ENCODE results near the gene AGBL3. TPM values are rescaled to one million over a fixed set of nuclear protein-coding genes. Genes with fewer than 3 reads are reported as not detected.

AGBL3 gene
- polyA plus RNA-seq (2013): 0.60 and 0.75 TPM in 2 replicates

- Histone ChIP-seq H2AK5ac (ENCODE audit: low read length) (no peak within 1 kb of the TSS), H4K12ac (ENCODE audit: low read depth, low read length) (peak within 1 kb of the TSS; percentile 92), H3K4ac (ENCODE audit: low read depth, low read length) (peak within 1 kb of the TSS; percentile 59), H3K79me2 (ENCODE audit: control insufficient read depth, insufficient read depth, low read length, poor library complexity) (no peaks in the 10 kb centered on the region), H2BK120ac (ENCODE audit: insufficient read depth, low read length, poor library complexity) (peak within 1 kb of the TSS; percentile 76), H3K36me3 (ENCODE audit: control insufficient read depth in 1 of 2, insufficient read depth in 2 of 2, low read length in 2 of 2) (no peaks in the 10 kb centered on the region), H4K8ac (ENCODE audit: low read depth, low read length) (peak within 1 kb of the TSS; percentile 97), H3K23ac (ENCODE audit: low read length) (no peak within 1 kb of the TSS), H4K91ac (ENCODE audit: low read depth, low read length) (peak within 1 kb of the TSS; percentile 67), H2BK12ac (ENCODE audit: low read length) (no peak within 1 kb of the TSS), H3K18ac (ENCODE audit: low read length) (peak within 1 kb of the TSS; percentile 68), H3K14ac (ENCODE audit: low read length) (peak within 1 kb of the TSS; percentile 83), H3K4me2 (ENCODE audit: low read length) (peak within 1 kb of the TSS; percentile 78), H3K27ac (ENCODE audit: low read depth, low read length) (peak within 1 kb of the TSS; percentile 48), H2AFZ (ENCODE audit: insufficient read depth, low read length, poor library complexity) (peak within 1 kb of the TSS; percentile 82), H3K4me3 (ENCODE audit: low read depth, low read length) (peak within 1 kb of the TSS; percentile 81), H3K79me1 (ENCODE audit: low read length) (peaks cover 6% of the 10 kb centered on the region), H2BK5ac (ENCODE audit: low read depth, low read length, poor library complexity) (peak within 1 kb of the TSS; percentile 43), H3K9ac (ENCODE audit: low read length) (peak within 1 kb of the TSS; percentile 84), H3K4me1 (ENCODE audit: control insufficient read depth in 1 of 2, insufficient read depth in 2 of 2, low read length in 2 of 2) (no peaks in the 10 kb centered on the region), H3K9me3 (ENCODE audit: insufficient read depth, low read depth, low read length) (no peaks in the 10 kb centered on the region), H3K27me3 (ENCODE audit: insufficient read depth, low read length) (no peaks in the 10 kb centered on the region)
- peak; percentile 69 to 84 for DNase-seq
- no CpG with 5 or more reads among the region's 70 CpGs for WGBS (ENCODE audit: extremely low coverage, insufficient coverage, insufficient read length)
These were observed at the start of gene AGBL3 for GRCh38 chr7:134986363-134987251. AGBL3 (plus strand) TSS chr7:134986508; CDS start chr7:134987934, 1,426 bp downstream.

DNA sequence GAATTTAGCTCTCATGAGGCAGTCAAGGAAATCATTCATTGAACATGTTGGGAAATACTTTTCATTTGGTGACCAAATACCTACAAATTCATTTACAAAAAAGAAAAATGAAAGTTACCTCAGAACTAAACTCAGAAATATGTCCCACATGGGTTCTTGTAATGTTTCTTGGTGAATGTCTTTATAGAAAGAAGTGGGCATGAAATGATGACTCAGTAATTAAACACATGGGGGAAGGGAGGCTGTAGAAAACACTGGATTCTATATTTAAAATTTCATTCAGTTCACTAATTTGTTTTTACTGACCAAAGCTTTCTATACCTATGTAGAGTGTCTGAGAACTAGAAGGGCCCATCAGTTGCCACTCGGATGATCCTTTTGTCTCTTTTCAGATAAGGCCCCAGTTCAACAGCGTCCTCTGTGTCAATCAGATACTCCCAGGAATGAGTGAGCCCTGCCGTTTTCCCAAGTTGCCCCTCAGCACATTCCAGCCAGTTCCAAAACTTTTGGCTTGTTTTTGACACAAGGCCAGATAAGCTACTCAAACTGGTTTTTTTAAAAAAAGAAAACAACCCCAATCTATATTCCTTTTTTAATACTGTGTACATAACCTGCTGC lies 49.3 kb upstream of the AGBL3 start:
- no peak overlapping the region for H2AK5ac ChIP-seq (ENCODE audit: low read length)
- H3K79me2 ChIP-seq (ENCODE audit: control insufficient read depth, insufficient read depth, low read length, poor library complexity): peaks cover 4% of the 10 kb centered on the region
- no peak overlapping the region for H3K4me3 ChIP-seq (ENCODE audit: low read depth, low read length)
- no peak overlapping the region for H2BK5ac ChIP-seq (ENCODE audit: low read depth, low read length, poor library complexity)
- H3K23ac ChIP-seq (ENCODE audit: low read length): no peak overlapping the region
- no CpG with 5 or more reads among the region's 3 CpGs for WGBS (ENCODE audit: extremely low coverage, insufficient coverage, insufficient read length)
- H4K12ac ChIP-seq (ENCODE audit: low read depth, low read length): no peak overlapping the region
- no peak overlapping the region for H3K18ac ChIP-seq (ENCODE audit: low read length)
- peaks cover 14% of the 10 kb centered on the region for H3K79me1 ChIP-seq (ENCODE audit: low read length)
- DNase-seq: peak in 1 of 2 donors; percentile 40
- no peak overlapping the region for H4K91ac ChIP-seq (ENCODE audit: low read depth, low read length)
- H3K4ac ChIP-seq (ENCODE audit: low read depth, low read length): no peak overlapping the region
- no peaks in the 10 kb centered on the region for H3K9me3 ChIP-seq (ENCODE audit: insufficient read depth, low read depth, low read length)
- peaks cover 11 to 36% of the 10 kb centered on the region in 2 experiments for H3K36me3 ChIP-seq (ENCODE audit: control insufficient read depth in 1 of 2, insufficient read depth in 2 of 2, low read length in 2 of 2)
- H3K9ac ChIP-seq (ENCODE audit: low read length): no peak overlapping the region
- H2BK12ac ChIP-seq (ENCODE audit: low read length): no peak overlapping the region
- H3K27me3 ChIP-seq (ENCODE audit: insufficient read depth, low read length): no peaks in the 10 kb centered on the region
- H3K14ac ChIP-seq (ENCODE audit: low read length): no peak overlapping the region
- no peak overlapping the region for H4K8ac ChIP-seq (ENCODE audit: low read depth, low read length)
- H3K27ac ChIP-seq (ENCODE audit: low read depth, low read length): no peak overlapping the region
- no peak overlapping the region for H3K4me2 ChIP-seq (ENCODE audit: low read length)
- no peak overlapping the region for H2AFZ ChIP-seq (ENCODE audit: insufficient read depth, low read length, poor library complexity)
- H3K4me1 ChIP-seq (ENCODE audit: control insufficient read depth in 1 of 2, insufficient read depth in 2 of 2, low read length in 2 of 2): peaks cover 24 to 31% of the 10 kb centered on the region in 2 experiments
- H2BK120ac ChIP-seq (ENCODE audit: insufficient read depth, low read length, poor library complexity): no peak overlapping the region

GRCh38 chr7:134938141-134938540 lies 48.2 kb upstream of the AGBL3 start:
- H2BK5ac ChIP-seq (ENCODE audit: low read depth, low read length, poor library complexity): no peak overlapping the region
- WGBS (ENCODE audit: extremely low coverage, insufficient coverage, insufficient read length): no CpG with 5 or more reads among the region's 4 CpGs
- H3K79me2 ChIP-seq (ENCODE audit: control insufficient read depth, insufficient read depth, low read length, poor library complexity): peaks cover 5% of the 10 kb centered on the region
- no peak overlapping the region for H2BK120ac ChIP-seq (ENCODE audit: insufficient read depth, low read length, poor library complexity)
- peak in 1 of 2 donors; percentile 15 for DNase-seq
- H4K12ac ChIP-seq (ENCODE audit: low read depth, low read length): no peak overlapping the region
- peaks cover 15% of the 10 kb centered on the region for H3K79me1 ChIP-seq (ENCODE audit: low read length)
- peak overlapping the region; percentile 17 for H2BK12ac ChIP-seq (ENCODE audit: low read length)
- H3K4me2 ChIP-seq (ENCODE audit: low read length): no peak overlapping the region
- H3K36me3 ChIP-seq (ENCODE audit: control insufficient read depth in 1 of 2, insufficient read depth in 2 of 2, low read length in 2 of 2): peaks cover 7 to 28% of the 10 kb centered on the region in 2 experiments
- no peak overlapping the region for H2AFZ ChIP-seq (ENCODE audit: insufficient read depth, low read length, poor library complexity)
- H3K9me3 ChIP-seq (ENCODE audit: insufficient read depth, low read depth, low read length): no peaks in the 10 kb centered on the region
- no peak overlapping the region for H3K4ac ChIP-seq (ENCODE audit: low read depth, low read length)
- peaks cover 18 to 25% of the 10 kb centered on the region in 2 experiments for H3K4me1 ChIP-seq (ENCODE audit: control insufficient read depth in 1 of 2, insufficient read depth in 2 of 2, low read length in 2 of 2)
- H3K27me3 ChIP-seq (ENCODE audit: insufficient read depth, low read length): no peaks in the 10 kb centered on the region
- H4K91ac ChIP-seq (ENCODE audit: low read depth, low read length): peak overlapping the region; percentile 1
- H3K9ac ChIP-seq (ENCODE audit: low read length): no peak overlapping the region
- H3K18ac ChIP-seq (ENCODE audit: low read length): no peak overlapping the region
- H3K23ac ChIP-seq (ENCODE audit: low read length): no peak overlapping the region
- peak overlapping the region; percentile 2 for H3K14ac ChIP-seq (ENCODE audit: low read length)
- H3K27ac ChIP-seq (ENCODE audit: low read depth, low read length): peak overlapping the region; percentile 12
- H3K4me3 ChIP-seq (ENCODE audit: low read depth, low read length): no peak overlapping the region
- H2AK5ac ChIP-seq (ENCODE audit: low read length): no peak overlapping the region
- H4K8ac ChIP-seq (ENCODE audit: low read depth, low read length): no peak overlapping the region

DNA sequence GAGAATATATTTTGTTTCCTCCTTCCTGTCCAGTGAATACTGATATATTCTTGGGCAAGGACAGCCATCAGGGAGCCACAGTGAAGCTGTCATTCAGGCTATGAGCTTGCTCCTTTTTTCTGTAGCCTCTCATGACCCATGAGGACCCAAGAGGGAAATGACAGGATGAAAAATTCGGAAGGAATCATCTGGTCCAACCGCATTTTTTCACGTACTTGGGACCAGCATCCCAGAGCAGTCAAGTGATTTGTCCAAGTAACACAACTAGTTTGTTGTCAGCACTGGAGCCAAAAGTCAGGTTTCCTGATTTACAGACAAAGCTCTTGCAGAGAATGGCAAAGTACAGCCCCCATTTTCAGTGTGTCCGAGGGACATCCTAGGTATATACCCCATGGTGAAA lies 47.2 kb upstream of the AGBL3 start:
- H3K18ac ChIP-seq (ENCODE audit: low read length): no peak overlapping the region
- no peak overlapping the region for H4K8ac ChIP-seq (ENCODE audit: low read depth, low read length)
- WGBS (ENCODE audit: extremely low coverage, insufficient coverage, insufficient read length): no CpG with 5 or more reads among the region's 4 CpGs
- no peak overlapping the region for H2AFZ ChIP-seq (ENCODE audit: insufficient read depth, low read length, poor library complexity)
- no peak overlapping the region for H3K14ac ChIP-seq (ENCODE audit: low read length)
- no peak overlapping the region for H2BK12ac ChIP-seq (ENCODE audit: low read length)
- H4K91ac ChIP-seq (ENCODE audit: low read depth, low read length): no peak overlapping the region
- H2AK5ac ChIP-seq (ENCODE audit: low read length): no peak overlapping the region
- H3K27me3 ChIP-seq (ENCODE audit: insufficient read depth, low read length): no peaks in the 10 kb centered on the region
- H2BK120ac ChIP-seq (ENCODE audit: insufficient read depth, low read length, poor library complexity): no peak overlapping the region
- H3K4ac ChIP-seq (ENCODE audit: low read depth, low read length): no peak overlapping the region
- H3K79me1 ChIP-seq (ENCODE audit: low read length): peaks cover 15% of the 10 kb centered on the region
- no peak overlapping the region for H2BK5ac ChIP-seq (ENCODE audit: low read depth, low read length, poor library complexity)
- H3K23ac ChIP-seq (ENCODE audit: low read length): no peak overlapping the region
- H3K27ac ChIP-seq (ENCODE audit: low read depth, low read length): peak overlapping the region; percentile 91
- no peak overlapping the region for H3K9ac ChIP-seq (ENCODE audit: low read length)
- peaks cover 18 to 25% of the 10 kb centered on the region in 2 experiments for H3K4me1 ChIP-seq (ENCODE audit: control insufficient read depth in 1 of 2, insufficient read depth in 2 of 2, low read length in 2 of 2)
- no peak overlapping the region for H3K4me3 ChIP-seq (ENCODE audit: low read depth, low read length)
- H4K12ac ChIP-seq (ENCODE audit: low read depth, low read length): no peak overlapping the region
- DNase-seq: peak; percentile 92 to 95
- H3K9me3 ChIP-seq (ENCODE audit: insufficient read depth, low read depth, low read length): no peaks in the 10 kb centered on the region
- peaks cover 7 to 27% of the 10 kb centered on the region in 2 experiments for H3K36me3 ChIP-seq (ENCODE audit: control insufficient read depth in 1 of 2, insufficient read depth in 2 of 2, low read length in 2 of 2)
- no peak overlapping the region for H3K4me2 ChIP-seq (ENCODE audit: low read length)
- H3K79me2 ChIP-seq (ENCODE audit: control insufficient read depth, insufficient read depth, low read length, poor library complexity): peaks cover 5% of the 10 kb centered on the region
